Measurements from ENCODE around the gene SERINC4. TPM values are rescaled to one million over a fixed set of nuclear protein-coding genes. Genes with fewer than 3 reads are reported as not detected.
A peak's percentile ranks its signal among the peaks of the same experiment; 100 is the strongest.

SERINC4 gene
- polyA plus RNA-seq, 1 donor = not detected

GRCh38 chr15:43796566-43796965, 3.5 kb downstream of the SERINC4 start:
- no peak for DNase-seq

GRCh38 chr15:43795997-43796396, 4.0 kb downstream of the SERINC4 start:
- no peak for DNase-seq

GRCh38 chr15:43795197-43795596, 4.8 kb downstream of the SERINC4 start:
- no peak for DNase-seq

- DNase-seq = no peak
These were observed 5.6 kb downstream of the SERINC4 start for GRCh38 chr15:43794269-43795037.

GRCh38 chr15:43793647-43794046, 6.4 kb downstream of the SERINC4 start:
- no peak for DNase-seq

- no peak for DNase-seq
These were observed 7.1 kb downstream of the SERINC4 start for GRCh38 chr15:43792761-43793476.

- DNase-seq = peak; percentile 99
These were observed 7.8 kb downstream of the SERINC4 start, which contains the start of gene SERF2 for GRCh38 chr15:43791993-43792760. SERF2 (plus strand) TSS chr15:43792320; CDS start chr15:43792377, 57 bp downstream.

GRCh38 chr15:43789409-43789808, 10.6 kb downstream of the SERINC4 start:
- DNase-seq = no peak

- no peak for DNase-seq
These were observed 21.0 kb downstream of the SERINC4 start for GRCh38 chr15:43779016-43779415.

- no peak for DNase-seq
These were observed 22.6 kb downstream of the SERINC4 start for GRCh38 chr15:43777267-43777914.

- no peak for DNase-seq
These were observed 23.2 kb downstream of the SERINC4 start, which contains the start of gene ELL3 for GRCh38 chr15:43776718-43777266. ELL3 (minus strand) TSS chr15:43776966; CDS start chr15:43776901, 65 bp downstream.

GRCh38 chr15:43776101-43776717, 23.8 kb downstream of the SERINC4 start:
- no peak for DNase-seq

- DNase-seq = no peak
These were observed 24.5 kb downstream of the SERINC4 start for GRCh38 chr15:43775411-43775965.

- no peak for DNase-seq
These were observed 26.0 kb downstream of the SERINC4 start for GRCh38 chr15:43774062-43774461.

GRCh38 chr15:43772624-43773023, 27.4 kb downstream of the SERINC4 start:
- DNase-seq = no peak

GRCh38 chr15:43771816-43772215, 28.2 kb downstream of the SERINC4 start:
- no peak for DNase-seq

- DNase-seq = peak; percentile 39
These were observed 30.3 kb downstream of the SERINC4 start for GRCh38 chr15:43769584-43770228.

- DNase-seq = no peak
These were observed 36.1 kb downstream of the SERINC4 start for GRCh38 chr15:43763819-43764446.

- no peak for DNase-seq
These were observed 37.2 kb downstream of the SERINC4 start for GRCh38 chr15:43762824-43763223.

- no peak for DNase-seq
These were observed 48.1 kb downstream of the SERINC4 start for GRCh38 chr15:43751885-43752284.
